HFF-Myc (cell line): Measurements from ENCODE around the gene USP10.

Experiments used
- DNase-seq: peaks from one replicate; pipeline ENCODE4 v3.0.0-alpha.2; 2011; ENCODE audit warnings: low read depth; ENCODE audit errors: extremely low read depth
- H3K4me3 ChIP-seq: replicated peaks from 2 replicates; pipeline ENCODE4 v1.5.1; 2011; ENCODE audit warnings: low read depth, mild to moderate bottlenecking, control low read depth, low read length
- TF ChIP-seq, protein P1 (sequence below): IDR thresholded peaks from 2 replicates; pipeline ENCODE4 v1.5.1; 2012; ENCODE audit warnings: mild to moderate bottlenecking, low read depth, low read length, control low read depth; ENCODE audit errors: missing control alignments

Gene USP10

DNA sequence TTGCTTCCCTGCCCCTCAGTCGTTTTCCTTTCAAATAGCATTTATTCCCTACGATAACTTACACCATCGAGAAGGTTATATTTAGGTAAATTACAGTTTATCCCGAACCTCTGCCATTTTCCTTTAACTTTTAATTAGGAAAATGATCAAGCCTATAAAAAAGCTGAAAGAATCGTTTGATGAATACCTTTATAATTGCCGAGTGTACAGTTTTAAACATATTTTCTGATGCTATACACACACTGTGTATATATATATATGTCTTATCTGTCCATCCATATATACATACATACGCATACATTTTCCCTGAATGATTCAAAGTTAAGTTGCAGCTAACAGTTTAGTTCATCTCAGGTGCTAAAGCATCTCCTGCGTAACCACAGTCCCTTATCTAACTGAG lies 63.4 kb downstream of the USP10 start:
- no peak for DNase-seq
- TF ChIP-seq, protein P1, sequence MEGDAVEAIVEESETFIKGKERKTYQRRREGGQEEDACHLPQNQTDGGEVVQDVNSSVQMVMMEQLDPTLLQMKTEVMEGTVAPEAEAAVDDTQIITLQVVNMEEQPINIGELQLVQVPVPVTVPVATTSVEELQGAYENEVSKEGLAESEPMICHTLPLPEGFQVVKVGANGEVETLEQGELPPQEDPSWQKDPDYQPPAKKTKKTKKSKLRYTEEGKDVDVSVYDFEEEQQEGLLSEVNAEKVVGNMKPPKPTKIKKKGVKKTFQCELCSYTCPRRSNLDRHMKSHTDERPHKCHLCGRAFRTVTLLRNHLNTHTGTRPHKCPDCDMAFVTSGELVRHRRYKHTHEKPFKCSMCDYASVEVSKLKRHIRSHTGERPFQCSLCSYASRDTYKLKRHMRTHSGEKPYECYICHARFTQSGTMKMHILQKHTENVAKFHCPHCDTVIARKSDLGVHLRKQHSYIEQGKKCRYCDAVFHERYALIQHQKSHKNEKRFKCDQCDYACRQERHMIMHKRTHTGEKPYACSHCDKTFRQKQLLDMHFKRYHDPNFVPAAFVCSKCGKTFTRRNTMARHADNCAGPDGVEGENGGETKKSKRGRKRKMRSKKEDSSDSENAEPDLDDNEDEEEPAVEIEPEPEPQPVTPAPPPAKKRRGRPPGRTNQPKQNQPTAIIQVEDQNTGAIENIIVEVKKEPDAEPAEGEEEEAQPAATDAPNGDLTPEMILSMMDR: no peak
- no peak overlapping the region for H3K4me3 ChIP-seq

DNA sequence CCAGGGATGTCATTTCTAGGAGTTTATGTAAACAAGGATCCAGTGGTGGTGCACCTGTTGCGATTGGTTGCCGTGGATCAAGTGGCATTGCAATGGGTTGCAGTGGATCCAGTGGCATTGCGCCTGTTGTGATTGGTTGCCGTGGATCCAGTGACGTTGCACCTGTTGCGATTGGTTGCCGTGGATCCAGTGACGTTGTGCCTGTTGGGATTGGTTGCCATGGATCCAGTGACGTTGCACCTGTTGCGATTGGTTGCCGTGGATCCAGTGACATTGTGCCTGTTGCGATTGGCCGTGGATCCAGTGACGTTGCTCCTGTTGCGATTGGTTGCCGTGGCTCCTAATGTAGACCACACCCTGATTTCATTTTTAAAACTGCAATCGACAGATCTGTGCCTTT lies 63.8 kb downstream of the USP10 start:
- TF ChIP-seq, protein P1: no peak
- no peak for DNase-seq
- no peak overlapping the region for H3K4me3 ChIP-seq

- no peak overlapping the region for H3K4me3 ChIP-seq
- TF ChIP-seq, protein P1: no peak
- no peak for DNase-seq
These were observed 65.2 kb downstream of the USP10 start for GRCh38 chr16:84764970-84765369.

- H3K4me3 ChIP-seq: no peak overlapping the region
- TF ChIP-seq, protein P1: no peak
- no peak for DNase-seq
These were observed 66.1 kb downstream of the USP10 start for GRCh38 chr16:84765616-84766580.

DNA sequence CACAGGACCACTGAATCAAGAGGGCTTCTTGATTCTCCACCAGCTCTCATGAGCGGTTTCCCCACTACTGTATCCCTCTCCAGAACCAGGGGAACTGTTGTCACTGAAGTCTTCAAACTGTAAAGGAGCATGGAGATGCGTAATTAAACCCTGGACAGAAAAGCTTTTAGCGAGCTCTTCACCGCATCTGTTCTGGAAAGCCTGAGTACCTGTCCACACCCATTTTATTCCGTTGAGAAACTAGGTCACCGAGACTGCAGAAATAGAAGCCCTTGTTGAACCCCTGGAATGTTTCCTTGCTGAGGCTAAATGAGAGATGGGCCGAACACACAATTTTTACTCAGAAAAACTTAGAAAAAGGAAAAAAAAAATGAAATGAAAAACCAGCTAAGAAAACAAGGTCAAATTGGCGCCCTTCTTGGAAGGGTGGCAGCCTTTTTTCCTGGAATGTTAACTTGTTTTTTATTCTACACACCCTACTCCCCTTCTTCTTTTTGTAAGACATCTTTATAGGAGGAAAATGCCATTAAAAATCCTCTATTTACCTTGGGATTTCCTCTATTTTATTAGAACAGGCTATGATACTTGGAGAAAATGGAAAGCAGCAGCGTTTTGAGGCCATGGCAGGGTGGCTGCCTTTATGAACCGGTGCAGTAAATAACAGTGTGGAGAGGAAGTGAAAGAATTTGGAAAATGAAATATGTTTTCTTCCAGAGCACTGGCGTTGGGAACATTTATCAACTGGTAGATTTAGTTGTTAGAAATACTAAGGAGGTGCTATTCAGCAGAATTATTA lies 67.4 kb downstream of the USP10 start:
- TF ChIP-seq, protein P1: no peak
- DNase-seq: no peak
- no peak overlapping the region for H3K4me3 ChIP-seq

DNA sequence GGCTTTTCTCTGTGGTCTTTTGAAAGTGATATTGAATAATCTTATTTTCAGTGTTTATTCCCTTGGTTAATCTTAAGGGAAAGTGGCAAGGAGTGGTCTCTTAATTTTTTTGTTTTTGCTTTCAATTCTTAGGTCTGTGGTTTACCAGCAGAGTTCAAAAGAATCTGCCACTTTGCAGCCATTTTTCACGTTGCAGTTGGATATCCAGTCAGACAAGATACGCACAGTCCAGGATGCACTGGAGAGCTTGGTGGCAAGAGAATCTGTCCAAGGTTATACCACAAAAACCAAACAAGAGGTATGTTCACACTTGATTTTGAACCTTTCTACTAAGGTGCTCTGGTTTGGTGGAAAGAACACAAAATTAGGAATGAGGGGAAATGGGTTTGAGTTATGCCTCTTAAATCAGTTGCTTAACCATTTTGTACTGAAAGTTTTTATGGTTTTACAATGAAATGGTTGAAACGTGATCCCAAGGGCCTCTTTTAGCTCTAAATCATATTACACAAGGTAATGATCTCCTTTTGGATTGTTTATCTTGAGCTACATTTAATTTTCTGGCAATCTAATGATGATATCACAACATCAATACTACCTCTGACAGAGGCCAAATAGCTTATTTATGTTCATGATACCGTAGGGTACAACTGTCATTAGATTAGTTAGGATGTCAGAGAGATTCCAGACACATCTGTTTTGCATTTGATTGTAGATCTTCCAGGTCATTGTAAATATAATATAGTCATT lies 68.4 kb downstream of the USP10 start:
- no peak for DNase-seq

More for the DNA sequence above, 68.4 kb downstream of the USP10 start:
- H3K4me3 ChIP-seq: no peak overlapping the region
- TF ChIP-seq, protein P1: no peak
